Measurements from ENCODE around the gene GRHL1. TPM values are rescaled to one million over a fixed set of nuclear protein-coding genes. Genes with fewer than 3 reads are reported as not detected.

The GRHL1 gene
- total RNA-seq, 1 experiment from 2014 or later: 1.3 TPM

GRCh38 chr2:9941996-9942390 is 9.5 kb upstream of the GRHL1 start:
- Histone ChIP-seq H3K36me3 (ENCODE audit: insufficient read depth, low read length) (no peaks in the 10 kb centered on the region), H3K27ac (ENCODE audit: low read length) (no peak overlapping the region), H3K4me2 (ENCODE audit: low read depth, low read length, poor library complexity, severe bottlenecking) (no peak overlapping the region), H3K4me1 (ENCODE audit: low read length) (no peaks in the 10 kb centered on the region), H3K9ac (ENCODE audit: low read length) (no peak overlapping the region), H4K20me1 (ENCODE audit: insufficient read depth, low read depth, low read length) (no peaks in the 10 kb centered on the region), H3K9me2 (replicated peaks; ENCODE audit: insufficient read depth, low read length) (no peaks in the 10 kb centered on the region), H3K9me3 (ENCODE audit: low read length) (no peaks in the 10 kb centered on the region), H3K79me2 (ENCODE audit: low read length) (no peaks in the 10 kb centered on the region), H3K4me3 (ENCODE audit: low read length) (no peak overlapping the region), H3K27me3 (ENCODE audit: low read length) (no peaks in the 10 kb centered on the region), H2AFZ (ENCODE audit: low read length) (no peak overlapping the region)
- no peak for DNase-seq

- no peaks in the 10 kb centered on the region for H3K79me2 ChIP-seq (ENCODE audit: low read length)
- H3K27ac ChIP-seq (ENCODE audit: low read length): no peak overlapping the region
- H3K4me1 ChIP-seq (ENCODE audit: low read length): no peaks in the 10 kb centered on the region
- H3K4me2 ChIP-seq (ENCODE audit: low read depth, low read length, poor library complexity, severe bottlenecking): no peak overlapping the region
- H2AFZ ChIP-seq (ENCODE audit: low read length): no peak overlapping the region
- H3K9ac ChIP-seq (ENCODE audit: low read length): no peak overlapping the region
- H3K36me3 ChIP-seq (ENCODE audit: insufficient read depth, low read length): no peaks in the 10 kb centered on the region
- H3K9me2 ChIP-seq (replicated peaks; ENCODE audit: insufficient read depth, low read length): no peaks in the 10 kb centered on the region
- H3K4me3 ChIP-seq (ENCODE audit: low read length): no peak overlapping the region
- DNase-seq: no peak
- H3K9me3 ChIP-seq (ENCODE audit: low read length): no peaks in the 10 kb centered on the region
- no peaks in the 10 kb centered on the region for H4K20me1 ChIP-seq (ENCODE audit: insufficient read depth, low read depth, low read length)
- no peaks in the 10 kb centered on the region for H3K27me3 ChIP-seq (ENCODE audit: low read length)
Observed at GRCh38 chr2:9944330-9944758, 7.1 kb upstream of the GRHL1 start.

DNA sequence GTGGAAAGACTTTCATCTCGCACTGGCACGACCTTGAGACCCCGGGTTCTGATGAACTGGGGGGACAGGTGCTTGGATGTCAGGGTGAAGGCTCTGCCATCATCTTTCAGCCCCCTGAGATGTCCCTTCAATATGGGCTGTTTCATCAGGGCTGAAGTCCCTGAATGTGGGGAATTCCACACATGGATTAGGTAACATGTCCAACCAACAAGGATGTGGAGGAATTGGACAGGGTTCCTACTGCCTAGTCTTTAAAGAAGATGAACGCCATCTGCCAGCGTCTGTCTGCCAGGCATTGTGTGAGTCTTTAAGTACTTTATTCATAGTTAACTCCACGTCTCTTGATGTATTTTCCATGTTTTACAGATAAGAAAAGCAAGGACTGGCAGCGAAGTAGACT is 5.9 kb upstream of the GRHL1 start:
- no peaks in the 10 kb centered on the region for H3K36me3 ChIP-seq (ENCODE audit: insufficient read depth, low read length)
- DNase-seq: no peak
- H3K4me3 ChIP-seq (ENCODE audit: low read length): no peak overlapping the region
- no peaks in the 10 kb centered on the region for H3K79me2 ChIP-seq (ENCODE audit: low read length)
- no peaks in the 10 kb centered on the region for H3K27me3 ChIP-seq (ENCODE audit: low read length)
- no peaks in the 10 kb centered on the region for H4K20me1 ChIP-seq (ENCODE audit: insufficient read depth, low read depth, low read length)
- H3K4me2 ChIP-seq (ENCODE audit: low read depth, low read length, poor library complexity, severe bottlenecking): no peak overlapping the region
- H3K4me1 ChIP-seq (ENCODE audit: low read length): no peaks in the 10 kb centered on the region
- H2AFZ ChIP-seq (ENCODE audit: low read length): no peak overlapping the region
- no peak overlapping the region for H3K9ac ChIP-seq (ENCODE audit: low read length)
- no peak overlapping the region for H3K27ac ChIP-seq (ENCODE audit: low read length)
- no peaks in the 10 kb centered on the region for H3K9me3 ChIP-seq (ENCODE audit: low read length)
- no peaks in the 10 kb centered on the region for H3K9me2 ChIP-seq (replicated peaks; ENCODE audit: insufficient read depth, low read length)

GRCh38 chr2:9946076-9946475 is 5.4 kb upstream of the GRHL1 start:
- no peaks in the 10 kb centered on the region for H3K79me2 ChIP-seq (ENCODE audit: low read length)
- H3K9me2 ChIP-seq (replicated peaks; ENCODE audit: insufficient read depth, low read length): no peaks in the 10 kb centered on the region
- H3K27me3 ChIP-seq (ENCODE audit: low read length): no peaks in the 10 kb centered on the region
- no peaks in the 10 kb centered on the region for H4K20me1 ChIP-seq (ENCODE audit: insufficient read depth, low read depth, low read length)
- no peaks in the 10 kb centered on the region for H3K9me3 ChIP-seq (ENCODE audit: low read length)
- H3K9ac ChIP-seq (ENCODE audit: low read length): no peak overlapping the region
- no peak overlapping the region for H3K4me2 ChIP-seq (ENCODE audit: low read depth, low read length, poor library complexity, severe bottlenecking)
- no peak overlapping the region for H3K4me3 ChIP-seq (ENCODE audit: low read length)
- H3K4me1 ChIP-seq (ENCODE audit: low read length): no peaks in the 10 kb centered on the region; the same call in 1 of the 2 replicates
- H3K36me3 ChIP-seq (ENCODE audit: insufficient read depth, low read length): no peaks in the 10 kb centered on the region
- H2AFZ ChIP-seq (ENCODE audit: low read length): no peak overlapping the region
- no peak for DNase-seq
- no peak overlapping the region for H3K27ac ChIP-seq (ENCODE audit: low read length)

GRCh38 chr2:9946818-9947217 is 4.7 kb upstream of the GRHL1 start:
- H2AFZ ChIP-seq (ENCODE audit: low read length): no peak overlapping the region
- no peaks in the 10 kb centered on the region for H3K36me3 ChIP-seq (ENCODE audit: insufficient read depth, low read length)
- no peaks in the 10 kb centered on the region for H4K20me1 ChIP-seq (ENCODE audit: insufficient read depth, low read depth, low read length)
- H3K4me3 ChIP-seq (ENCODE audit: low read length): no peak overlapping the region
- H3K9me2 ChIP-seq (replicated peaks; ENCODE audit: insufficient read depth, low read length): no peaks in the 10 kb centered on the region
- no peak overlapping the region for H3K27ac ChIP-seq (ENCODE audit: low read length)
- no peaks in the 10 kb centered on the region for H3K9me3 ChIP-seq (ENCODE audit: low read length)
- no peak overlapping the region for H3K4me2 ChIP-seq (ENCODE audit: low read depth, low read length, poor library complexity, severe bottlenecking)
- no peak overlapping the region for H3K9ac ChIP-seq (ENCODE audit: low read length)
- H3K4me1 ChIP-seq (ENCODE audit: low read length): no peaks in the 10 kb centered on the region; the same call in 1 of the 2 replicates
- no peak for DNase-seq
- no peaks in the 10 kb centered on the region for H3K79me2 ChIP-seq (ENCODE audit: low read length)
- H3K27me3 ChIP-seq (ENCODE audit: low read length): no peaks in the 10 kb centered on the region

DNA sequence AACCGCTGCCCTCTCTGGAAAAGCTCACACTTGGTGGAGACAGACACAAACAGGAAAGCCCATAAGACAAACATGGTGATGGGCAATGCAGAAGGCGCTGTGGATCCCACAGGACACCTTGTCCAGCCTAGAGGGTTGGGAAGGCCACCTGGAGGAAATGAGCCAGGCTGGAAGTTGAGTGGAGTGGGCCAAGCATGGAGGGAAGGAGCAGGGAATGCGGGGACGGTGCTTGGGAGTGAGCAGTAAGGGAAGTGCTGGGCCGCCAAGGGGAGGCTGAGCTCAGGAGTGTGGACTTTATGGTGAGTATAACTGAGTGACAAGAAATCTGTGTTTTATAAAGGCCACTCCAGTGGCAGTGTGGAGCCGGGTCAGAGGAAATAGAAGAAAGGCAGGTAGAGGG is 2.8 kb upstream of the GRHL1 start:
- Histone ChIP-seq H3K27me3 (ENCODE audit: low read length) (no peaks in the 10 kb centered on the region), H3K9me2 (replicated peaks; ENCODE audit: insufficient read depth, low read length) (no peaks in the 10 kb centered on the region), H3K36me3 (ENCODE audit: insufficient read depth, low read length) (no peaks in the 10 kb centered on the region), H2AFZ (ENCODE audit: low read length) (no peak overlapping the region), H3K4me3 (ENCODE audit: low read length) (no peak overlapping the region), H3K27ac (ENCODE audit: low read length) (no peak overlapping the region), H3K4me1 (ENCODE audit: low read length) (no peaks in the 10 kb centered on the region; the same call in 1 of the 2 replicates), H3K9me3 (ENCODE audit: low read length) (no peaks in the 10 kb centered on the region), H4K20me1 (ENCODE audit: insufficient read depth, low read depth, low read length) (no peaks in the 10 kb centered on the region), H3K79me2 (ENCODE audit: low read length) (no peaks in the 10 kb centered on the region), H3K9ac (ENCODE audit: low read length) (no peak overlapping the region), H3K4me2 (ENCODE audit: low read depth, low read length, poor library complexity, severe bottlenecking) (no peak overlapping the region)
- DNase-seq: no peak

DNA sequence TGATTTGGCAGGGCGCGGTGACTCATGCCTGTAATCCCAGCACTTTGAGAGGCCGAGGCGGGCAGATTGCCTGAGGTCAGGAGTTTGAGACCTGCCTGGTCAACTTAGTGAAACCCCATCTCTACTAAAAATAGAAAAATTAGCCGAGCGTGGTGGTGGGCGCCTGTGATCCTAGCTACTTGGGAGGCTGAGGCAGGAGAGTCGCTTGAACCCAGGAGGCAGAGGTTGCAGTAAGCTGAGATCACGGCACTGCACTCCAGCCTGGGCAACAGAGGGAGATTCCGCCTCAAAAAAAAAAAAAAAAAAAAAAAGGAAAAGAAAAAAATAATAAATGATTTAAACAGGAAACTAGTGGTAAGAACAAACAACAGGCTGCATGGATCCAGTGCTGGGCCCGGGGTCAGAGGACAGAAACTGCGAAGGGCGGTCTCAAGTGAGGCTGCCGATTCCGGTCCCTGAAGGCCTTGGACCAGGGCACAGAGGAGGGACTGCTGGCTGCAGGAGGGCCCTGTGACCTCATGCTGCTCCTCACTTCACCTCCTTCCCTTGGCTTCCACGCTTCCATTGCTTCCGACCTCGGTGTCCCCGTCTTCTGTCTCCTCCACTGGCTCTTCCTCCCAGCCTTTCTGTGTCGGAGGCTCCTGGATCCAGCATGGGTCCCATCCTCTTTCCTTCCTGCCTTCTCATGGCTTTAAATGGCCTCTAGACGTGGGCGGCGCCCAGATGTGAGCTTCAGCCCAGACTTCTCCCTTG is 2.1 kb upstream of the GRHL1 start:
- no peak overlapping the region for H3K9ac ChIP-seq (ENCODE audit: low read length)

DNA sequence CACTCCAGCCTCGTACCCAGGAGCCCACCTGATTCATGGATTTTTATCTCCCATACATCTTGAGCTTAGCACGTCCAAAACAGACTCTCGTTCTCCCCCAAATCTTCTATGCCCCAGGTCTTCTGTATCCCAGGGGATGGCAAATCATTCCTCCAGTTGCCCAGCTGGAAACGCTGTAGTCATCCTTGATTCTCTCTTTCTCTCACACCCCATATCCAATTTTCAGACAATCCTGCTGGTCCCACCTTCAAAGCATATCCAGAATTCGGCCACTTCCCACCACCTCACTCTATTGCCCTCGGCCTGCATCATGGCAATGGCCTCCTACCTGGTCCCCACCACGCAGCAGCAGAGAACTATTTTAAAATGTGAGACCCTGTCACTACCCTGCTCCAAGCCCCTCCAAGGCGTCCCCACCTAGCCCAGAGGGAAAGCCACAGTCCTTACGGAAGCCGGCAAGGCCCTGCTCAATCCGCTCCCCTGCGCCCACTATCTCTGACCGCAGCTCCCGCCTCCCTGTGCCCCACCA is 1.4 kb upstream of the GRHL1 start:
- Histone ChIP-seq H3K9me2 (replicated peaks; ENCODE audit: insufficient read depth, low read length) (no peaks in the 10 kb centered on the region), H3K27me3 (ENCODE audit: low read length) (no peaks in the 10 kb centered on the region), H3K4me3 (ENCODE audit: low read length) (no peak overlapping the region), H3K36me3 (ENCODE audit: insufficient read depth, low read length) (no peaks in the 10 kb centered on the region), H3K9me3 (ENCODE audit: low read length) (no peaks in the 10 kb centered on the region), H3K4me1 (ENCODE audit: low read length) (no peaks in the 10 kb centered on the region; the same call in 1 of the 2 replicates), H3K9ac (ENCODE audit: low read length) (no peak overlapping the region), H2AFZ (ENCODE audit: low read length) (no peak overlapping the region), H3K79me2 (ENCODE audit: low read length) (no peaks in the 10 kb centered on the region), H3K4me2 (ENCODE audit: low read depth, low read length, poor library complexity, severe bottlenecking) (no peak overlapping the region), H3K27ac (ENCODE audit: low read length) (no peak overlapping the region), H4K20me1 (ENCODE audit: insufficient read depth, low read depth, low read length) (no peaks in the 10 kb centered on the region)
- no peak for DNase-seq

More for the DNA sequence above, 2.1 kb upstream of the GRHL1 start:
- H3K9me3 ChIP-seq (ENCODE audit: low read length): no peaks in the 10 kb centered on the region
- H3K4me3 ChIP-seq (ENCODE audit: low read length): no peak overlapping the region
- no peak overlapping the region for H3K4me2 ChIP-seq (ENCODE audit: low read depth, low read length, poor library complexity, severe bottlenecking)
- H4K20me1 ChIP-seq (ENCODE audit: insufficient read depth, low read depth, low read length): no peaks in the 10 kb centered on the region
- no peak overlapping the region for H2AFZ ChIP-seq (ENCODE audit: low read length)
- H3K27me3 ChIP-seq (ENCODE audit: low read length): no peaks in the 10 kb centered on the region
- H3K9me2 ChIP-seq (replicated peaks; ENCODE audit: insufficient read depth, low read length): no peaks in the 10 kb centered on the region
- no peaks in the 10 kb centered on the region for H3K79me2 ChIP-seq (ENCODE audit: low read length)
- no peak overlapping the region for H3K27ac ChIP-seq (ENCODE audit: low read length)
- no peaks in the 10 kb centered on the region for H3K36me3 ChIP-seq (ENCODE audit: insufficient read depth, low read length)
- no peak for DNase-seq
- no peaks in the 10 kb centered on the region; the same call in 1 of the 2 replicates for H3K4me1 ChIP-seq (ENCODE audit: low read length)

Measured in Karpas-422 (cell line).